Stimulated activated CD8-positive, alpha-beta memory T cell treated with anti-CD3 and anti-CD28 coated beads, Interleukin-4, amount 100 ng/mL, for 4 hours (primary cell): ENCODE data around the gene SPEF2.

ENCODE experiments used
- DNase-seq, 2 donors: peaks; one replicate each; pipeline ENCODE4 v3.0.0-alpha.2; 2020; ENCODE audit warnings: low read depth in 2 of 2, low spot score in 1 of 2

SPEF2 gene

GRCh38 chr5:35780236-35780635 lies 162.6 kb downstream of the SPEF2 start:
- peak in 1 of 2 donors; percentile 4 for DNase-seq

- DNase-seq = no peak
Observed at GRCh38 chr5:35781181-35781790, 163.6 kb downstream of the SPEF2 start.

GRCh38 chr5:35783551-35783950 lies 165.9 kb downstream of the SPEF2 start:
- DNase-seq = no peak

GRCh38 chr5:35785601-35786085 lies 168.0 kb downstream of the SPEF2 start:
- no peak for DNase-seq

- no peak for DNase-seq
Observed at GRCh38 chr5:35788724-35789123, 171.1 kb downstream of the SPEF2 start.

GRCh38 chr5:35789732-35790456 lies 172.2 kb downstream of the SPEF2 start:
- no peak for DNase-seq

- DNase-seq = no peak
Observed at GRCh38 chr5:35790457-35790822, 172.8 kb downstream of the SPEF2 start.

GRCh38 chr5:35794328-35794619 lies 176.6 kb downstream of the SPEF2 start:
- no peak for DNase-seq

GRCh38 chr5:35794684-35795375 lies 177.2 kb downstream of the SPEF2 start:
- DNase-seq = no peak

- no peak for DNase-seq
Observed at GRCh38 chr5:35799181-35799580, 181.5 kb downstream of the SPEF2 start.

- no peak for DNase-seq
Observed at GRCh38 chr5:35799753-35800152, 182.1 kb downstream of the SPEF2 start.

GRCh38 chr5:35803191-35803651 lies 185.6 kb downstream of the SPEF2 start:
- DNase-seq = no peak

GRCh38 chr5:35804201-35804653 lies 186.6 kb downstream of the SPEF2 start:
- no peak for DNase-seq

GRCh38 chr5:35804841-35805240 lies 187.2 kb downstream of the SPEF2 start:
- no peak for DNase-seq

GRCh38 chr5:35810601-35811000 lies 192.9 kb downstream of the SPEF2 start:
- DNase-seq = no peak

GRCh38 chr5:35811108-35811741 lies 193.6 kb downstream of the SPEF2 start:
- DNase-seq = no peak

GRCh38 chr5:35813521-35813920 lies 195.9 kb downstream of the SPEF2 start:
- no peak for DNase-seq

- no peak for DNase-seq
Observed at GRCh38 chr5:35815089-35815936, 197.7 kb downstream of the SPEF2 start.

GRCh38 chr5:35816881-35817521 lies 199.3 kb downstream of the SPEF2 start:
- DNase-seq = no peak

GRCh38 chr5:35819026-35819425 lies 201.4 kb downstream of the SPEF2 start:
- DNase-seq = no peak
